Endothelial cell of umbilical vein (primary cell): ENCODE data around the gene MYLK. TPM values are rescaled to one million over a fixed set of nuclear protein-coding genes. Genes with fewer than 3 reads are reported as not detected.

Experiments used
- BruUV-seq: library from RNA; stranded (reverse); fragments of 400-500 nt; replicated peaks from 2 replicates; lab custom pipeline; 2021; lab: Mats Ljungman, UMichigan
- CTCF ChIA-PET: fragments of 300-600, 350-600 bp; sonication (Branson Sonifier 250); formaldehyde crosslinking; loops from one replicate; lab custom pipeline; 2021; ENCODE audit warnings: antibody characterized with exemption, inconsistent platforms; lab: Charles Lee
- POLR2A ChIA-PET: fragments of 300-600, 350-600 bp; sonication (Branson Sonifier 250); formaldehyde crosslinking; loops from one replicate; lab custom pipeline; 2021; ENCODE audit warnings: antibody characterized with exemption, inconsistent platforms; lab: Charles Lee
- DNase-seq: peaks from one replicate; pipeline ENCODE4 v3.0.0-alpha.2; 2011; ENCODE audit warnings: low read depth, low spot score
- FAIRE-seq: peaks from 2 replicates; lab custom pipeline; 2011; peaks lifted over from hg19 to GRCh38; lab: Jason Lieb, UNC
- H2AFZ ChIP-seq: 2 replicates; pipeline ENCODE4 v1.6.0; 2012; ENCODE audit warnings: low read depth, low read length, control low read depth, inconsistent platforms
- H3K27ac ChIP-seq: 2 replicates; pipeline ENCODE4 v1.5.1; 2011; ENCODE audit warnings: low read depth, mild to moderate bottlenecking, control low read depth, low read length, moderate library complexity; ENCODE audit not compliant: insufficient read depth
- H3K27me3 ChIP-seq, 2 experiments: 2 replicates each; pipeline versions ENCODE4 v1.6.0 to v1.6.1; 2011; ENCODE audit warnings: low read length in 2 of 2, mixed read lengths in 1 of 2; ENCODE audit not compliant: control insufficient read depth in 2 of 2, insufficient read depth in 2 of 2
- H3K36me3 ChIP-seq, 2 experiments: 2 replicates in 1 of 2; 3 replicates in 1 of 2; pipeline ENCODE4 v1.5.1; 2011; ENCODE audit warnings: low read length in 2 of 2, mild to moderate bottlenecking in 1 of 2, moderate library complexity in 1 of 2; ENCODE audit not compliant: control insufficient read depth in 2 of 2, insufficient read depth in 2 of 2; ENCODE audit errors: extremely low read depth in 1 of 2
- H3K4me1 ChIP-seq: 3 replicates; pipeline ENCODE4 v1.5.1; 2011; ENCODE audit warnings: mild to moderate bottlenecking, low read length; ENCODE audit not compliant: control insufficient read depth, insufficient read depth; ENCODE audit errors: extremely low read depth
- H3K4me2 ChIP-seq: 2 replicates; pipeline ENCODE4 v1.6.1; 2011; ENCODE audit warnings: low read length, control low read depth, mixed read lengths; ENCODE audit not compliant: insufficient read depth
- H3K4me3 ChIP-seq, 3 experiments: fragments of 200-600 bp in 1 of 3; sonication (generic), shearing (Covaris generic) in 1 of 3; replicated peaks in 1 of 3; 2 replicates each; pipeline ENCODE4 v1.5.1; 2011 to 2016; ENCODE audit warnings: control low read depth in 3 of 3, low read length in 3 of 3, mild to moderate bottlenecking in 2 of 3, inconsistent platforms in 1 of 3, low read depth in 1 of 3, moderate library complexity in 1 of 3; ENCODE audit not compliant: insufficient read depth in 1 of 3
- H3K79me2 ChIP-seq: 2 replicates; pipeline ENCODE4 v1.6.0; 2012; ENCODE audit warnings: low read length, inconsistent platforms; ENCODE audit not compliant: control insufficient read depth, insufficient read depth
- H3K9ac ChIP-seq: replicated peaks from 2 replicates; pipeline ENCODE3; 2011; ENCODE audit warnings: low read length, control low read depth; ENCODE audit not compliant: insufficient read depth; ENCODE audit errors: extremely low read depth
- H3K9me1 ChIP-seq: replicated peaks from 3 replicates; pipeline ENCODE4 v1.6.0; 2011; ENCODE audit warnings: mild to moderate bottlenecking, low read length; ENCODE audit not compliant: control insufficient read depth, insufficient read depth; ENCODE audit errors: extremely low read depth
- H3K9me3 ChIP-seq: replicated peaks from 2 replicates; pipeline ENCODE4 v1.5.1; 2012; ENCODE audit warnings: low read length, inconsistent platforms; ENCODE audit not compliant: control insufficient read depth, insufficient read depth
- H4K20me1 ChIP-seq: replicated peaks from 2 replicates; pipeline ENCODE3; 2011; ENCODE audit warnings: mild to moderate bottlenecking, low read length; ENCODE audit not compliant: control insufficient read depth, insufficient read depth; ENCODE audit errors: extremely low read depth
- CTCF ChIP-seq, 2 donors: IDR thresholded peaks; 1 replicate in 1 of 2; 2 replicates in 1 of 2; pipeline ENCODE4 v1.5.1; 2011; ENCODE audit warnings: low read length in 2 of 2, mild to moderate bottlenecking in 2 of 2, moderate library complexity in 2 of 2, control low read depth in 1 of 2, inconsistent platforms in 1 of 2, low read depth in 1 of 2; ENCODE audit not compliant: insufficient read depth in 1 of 2; ENCODE audit errors: extremely low read depth in 1 of 2
- EZH2 ChIP-seq: IDR thresholded peaks from 2 replicates; pipeline ENCODE4 v1.6.1; 2012; ENCODE audit warnings: borderline replicate concordance, low read depth, mild to moderate bottlenecking, moderate library complexity, low read length, inconsistent platforms; ENCODE audit not compliant: severe bottlenecking
- FOS ChIP-seq: IDR thresholded peaks from 2 replicates; pipeline ENCODE4 v1.6.1; 2011; ENCODE audit warnings: mild to moderate bottlenecking, low read length, moderate library complexity, borderline replicate concordance; ENCODE audit not compliant: insufficient read depth
- GATA2 ChIP-seq: IDR thresholded peaks from 2 replicates; pipeline ENCODE4 v1.7.0; 2011; ENCODE audit warnings: low read depth, mild to moderate bottlenecking, moderate library complexity, mixed read lengths, low read length; ENCODE audit not compliant: insufficient read length, insufficient read depth
- JUN ChIP-seq: IDR thresholded peaks from 2 replicates; pipeline ENCODE4 v1.6.1; 2011; ENCODE audit warnings: borderline replicate concordance, low read depth; ENCODE audit not compliant: insufficient read length, insufficient read depth
- MAX ChIP-seq: IDR thresholded peaks from 2 replicates; pipeline ENCODE4 v1.6.1; 2011; ENCODE audit not compliant: insufficient read depth, insufficient read length
- MYC ChIP-seq: IDR thresholded peaks from one replicate; pipeline ENCODE4 v1.6.1; 2011; ENCODE audit warnings: mild to moderate bottlenecking, low read depth, low read length
- POLR2A ChIP-seq: IDR thresholded peaks from 2 replicates; pipeline ENCODE4 v1.6.1; 2012; ENCODE audit warnings: low read depth, mild to moderate bottlenecking, control low read depth, low read length
- POLR2AphosphoS5 ChIP-seq: IDR thresholded peaks from 2 replicates; pipeline ENCODE4 v1.6.1; 2012; ENCODE audit warnings: low read depth, mild to moderate bottlenecking, control low read depth, low read length, moderate library complexity; ENCODE audit not compliant: insufficient read depth
- dilution Hi-C: fragments of 300-500 bp; cut with MboI; formaldehyde crosslinking; loops from one replicate; pipeline ENCODE4 v1.15.0; 2019; ENCODE audit warnings: low sequenced_read_pairs; ENCODE audit not compliant: extremely low pct_ligation_motif_present
- intact Hi-C: fragments of 100-400 bp; cut with micrococcal nuclease; formaldehyde crosslinking; loops from one replicate; pipeline ENCODE4 v1.10.0; 2022
- polyA plus RNA-seq, 4 experiments: library from polyadenylated mRNA; depleted of rRNA in 3 of 4; stranded (reverse) in 3 of 4; unstranded in 1 of 4; fragments of >200 nt; gene quantifications; 2 replicates each; pipeline versions ENCODE4 v1.2.1 to v1.2.3, GENCODE V29; 2011 to 2012; ENCODE audit warnings: missing spikeins in 1 of 4
- total RNA-seq: library from RNA; stranded (reverse); gene quantifications from 2 replicates; pipeline ENCODE4 v1.2.3, GENCODE V29; 2021

The MYLK gene
- total and polyA plus RNA-seq, 2 donors (not counting 3 experiments of a cell fraction or from before 2014, with no cell fraction given) = 10.0 to 22.2 TPM

DNA sequence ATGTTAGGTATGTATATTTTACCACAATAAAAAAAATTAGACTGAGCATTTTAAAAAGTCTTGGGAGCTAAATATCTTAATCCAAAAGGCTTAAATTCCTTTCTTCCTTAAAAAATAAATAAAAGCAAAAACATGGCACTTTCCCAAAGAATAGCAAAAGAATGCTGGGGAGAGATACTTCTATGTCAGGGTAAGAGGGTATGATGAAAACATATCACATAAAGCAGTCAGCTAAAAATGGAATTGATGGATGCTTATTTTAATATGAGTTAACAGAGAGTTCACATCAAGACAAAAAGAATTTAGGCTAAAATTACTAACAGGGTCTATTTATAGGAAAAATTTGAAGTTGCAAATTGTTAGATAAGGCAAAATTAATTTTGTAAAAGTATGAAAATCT lies 141.0 kb downstream of the MYLK start:
- no peak overlapping the region for H2AFZ ChIP-seq
- no peaks in the 10 kb centered on the region for H3K4me1 ChIP-seq
- intact Hi-C loops = no loop called here
- no peak for DNase-seq
- ChIA-PET POLR2A (no interaction called here), CTCF (interaction anchor here (4.7 kb wide), 1 partner anchor 19 kb away, joined by 24 read pairs; no protein-coding TSS in a partner anchor)
- no peak overlapping the region for H3K9ac ChIP-seq
- H3K27ac ChIP-seq = no peak overlapping the region
- no peaks in the 10 kb centered on the region for H3K36me3 ChIP-seq
- H3K4me3 ChIP-seq = no peak overlapping the region
- BruUV-seq = no TSS peak
- no peak overlapping the region for H3K4me2 ChIP-seq
- no peak for FAIRE-seq
- dilution Hi-C loops = no loop called here
- no peaks in the 10 kb centered on the region for H3K9me1 ChIP-seq
- no peaks in the 10 kb centered on the region for H3K9me3 ChIP-seq
- H3K27me3 ChIP-seq = no peaks in the 10 kb centered on the region
- no peaks in the 10 kb centered on the region for H4K20me1 ChIP-seq
- no peaks in the 10 kb centered on the region for H3K79me2 ChIP-seq
- TF ChIP-seq POLR2A = no peak
- no peak for TF ChIP-seq POLR2AphosphoS5
- no peak for TF ChIP-seq MYC
- TF ChIP-seq MAX = no peak

GRCh38 chr3:123741041-123741511 lies 143.1 kb downstream of the MYLK start:
- intact Hi-C loops = no loop called here
- H3K79me2 ChIP-seq = no peaks in the 10 kb centered on the region

More at GRCh38 chr3:123741041-123741511, 143.1 kb downstream of the MYLK start:
- Histone ChIP-seq H3K9me1 (no peaks in the 10 kb centered on the region), H3K36me3 (no peaks in the 10 kb centered on the region), H2AFZ (no peak overlapping the region), H3K4me3 (no peak overlapping the region), H3K4me2 (no peak overlapping the region), H3K9me3 (no peaks in the 10 kb centered on the region), H3K9ac (no peak overlapping the region), H3K27ac (no peak overlapping the region), H3K27me3 (no peaks in the 10 kb centered on the region), H4K20me1 (no peaks in the 10 kb centered on the region), H3K4me1 (no peaks in the 10 kb centered on the region)
- no TSS peak for BruUV-seq
- FAIRE-seq (no peak), DNase-seq (no peak)
- TF ChIP-seq CTCF (IDR thresholded peaks at IDR 0.05; ENCODE audit: extremely low read depth in 1 of 2, insufficient read depth in 1 of 2, low read depth in 1 of 2, low read length in 2 of 2) (no peak), POLR2AphosphoS5 (no peak), POLR2A (no peak), JUN (no peak), FOS (no peak), GATA2 (no peak), MYC (no peak), MAX (no peak), EZH2 (no peak)
- ChIA-PET CTCF (interaction anchor here (1.2 to 4.7 kb wide), 4 partner anchors 9 to 17 kb away, joined by 3 to 24 read pairs (median 4); no protein-coding TSS in a partner anchor), POLR2A (no interaction called here)
- dilution Hi-C loops = no loop called here
